ENCODE data around the gene DOC2A.

The DOC2A gene

DNA sequence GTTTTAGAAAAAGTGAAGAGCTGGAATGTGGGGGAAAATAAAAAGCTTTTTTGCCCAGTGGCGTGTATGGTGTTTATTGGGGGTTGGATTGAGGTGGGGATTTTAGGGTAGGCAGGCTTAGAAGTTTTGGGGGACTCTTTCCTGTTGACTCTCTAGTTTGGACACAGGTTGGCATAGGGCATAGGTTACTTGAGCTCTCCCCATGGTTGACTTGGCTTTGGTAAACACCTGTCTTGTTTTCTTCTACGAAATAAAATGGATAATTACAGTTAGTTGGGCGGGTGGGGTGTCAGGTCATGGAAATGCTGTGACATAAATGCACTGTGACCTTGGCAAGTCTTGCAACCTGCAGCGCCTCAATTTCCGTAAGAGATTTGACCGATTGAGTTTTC, 37.8 kb downstream of the DOC2A start:
- H3K9ac ChIP-seq = no peak overlapping the region
- H3K27me3 ChIP-seq (ENCODE audit: control insufficient read depth, insufficient read depth, low read length) = no peaks in the 10 kb centered on the region
- H3K4me3 ChIP-seq (ENCODE audit: low read depth, low read length) = peak overlapping the region; percentile 36
- peaks cover 18% of the 10 kb centered on the region for H3K79me2 ChIP-seq
- H3K4me1 ChIP-seq = peaks cover 13% of the 10 kb centered on the region
- H3K9me3 ChIP-seq (ENCODE audit: control insufficient read depth, low read length) = no peaks in the 10 kb centered on the region
- H3K36me3 ChIP-seq (ENCODE audit: control insufficient read depth, insufficient read depth, low read length) = no peaks in the 10 kb centered on the region
- TF ChIP-seq, protein P1, sequence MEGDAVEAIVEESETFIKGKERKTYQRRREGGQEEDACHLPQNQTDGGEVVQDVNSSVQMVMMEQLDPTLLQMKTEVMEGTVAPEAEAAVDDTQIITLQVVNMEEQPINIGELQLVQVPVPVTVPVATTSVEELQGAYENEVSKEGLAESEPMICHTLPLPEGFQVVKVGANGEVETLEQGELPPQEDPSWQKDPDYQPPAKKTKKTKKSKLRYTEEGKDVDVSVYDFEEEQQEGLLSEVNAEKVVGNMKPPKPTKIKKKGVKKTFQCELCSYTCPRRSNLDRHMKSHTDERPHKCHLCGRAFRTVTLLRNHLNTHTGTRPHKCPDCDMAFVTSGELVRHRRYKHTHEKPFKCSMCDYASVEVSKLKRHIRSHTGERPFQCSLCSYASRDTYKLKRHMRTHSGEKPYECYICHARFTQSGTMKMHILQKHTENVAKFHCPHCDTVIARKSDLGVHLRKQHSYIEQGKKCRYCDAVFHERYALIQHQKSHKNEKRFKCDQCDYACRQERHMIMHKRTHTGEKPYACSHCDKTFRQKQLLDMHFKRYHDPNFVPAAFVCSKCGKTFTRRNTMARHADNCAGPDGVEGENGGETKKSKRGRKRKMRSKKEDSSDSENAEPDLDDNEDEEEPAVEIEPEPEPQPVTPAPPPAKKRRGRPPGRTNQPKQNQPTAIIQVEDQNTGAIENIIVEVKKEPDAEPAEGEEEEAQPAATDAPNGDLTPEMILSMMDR (IDR thresholded peaks at IDR 0.05) = no peak
- peak overlapping the region; percentile 78 for H2AFZ ChIP-seq
- H3K27ac ChIP-seq = peak overlapping the region; percentile 76
- H3K4me2 ChIP-seq (ENCODE audit: low read length) = peak overlapping the region; percentile 47

GRCh38 chr16:29972500-29972899, 38.3 kb downstream of the DOC2A start:
- no peaks in the 10 kb centered on the region for H3K36me3 ChIP-seq (ENCODE audit: control insufficient read depth, insufficient read depth, low read length)
- TF ChIP-seq, protein P1 (IDR thresholded peaks at IDR 0.05) = no peak
- peaks cover 13% of the 10 kb centered on the region for H3K4me1 ChIP-seq
- peaks cover 18% of the 10 kb centered on the region for H3K79me2 ChIP-seq
- H3K4me3 ChIP-seq (ENCODE audit: low read depth, low read length) = no peak overlapping the region
- H2AFZ ChIP-seq = no peak overlapping the region
- peak overlapping the region; percentile 76 for H3K27ac ChIP-seq
- no peaks in the 10 kb centered on the region for H3K9me3 ChIP-seq (ENCODE audit: control insufficient read depth, low read length)
- no peaks in the 10 kb centered on the region for H3K27me3 ChIP-seq (ENCODE audit: control insufficient read depth, insufficient read depth, low read length)
- no peak overlapping the region for H3K9ac ChIP-seq
- no peak overlapping the region for H3K4me2 ChIP-seq (ENCODE audit: low read length)

DNA sequence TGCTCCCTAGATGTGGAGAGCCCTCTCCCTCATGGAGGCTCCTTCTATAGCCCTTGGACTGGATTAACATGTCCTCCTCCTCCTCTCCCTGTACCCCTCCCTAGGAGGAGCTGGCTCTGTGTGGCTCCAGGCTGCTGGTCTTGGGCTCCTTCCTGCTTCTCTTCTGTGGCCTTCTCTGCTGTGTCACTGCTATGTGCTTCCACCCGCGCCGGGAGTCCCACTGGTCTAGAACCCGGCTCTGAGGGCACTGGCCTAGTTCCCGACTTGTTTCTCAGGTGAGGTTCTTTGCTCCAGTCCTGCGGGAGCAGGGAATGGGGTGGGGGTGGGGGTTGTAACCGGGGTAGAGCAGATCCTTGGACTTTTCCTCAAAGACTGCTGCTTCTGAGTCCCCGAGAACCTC, 39.5 kb downstream of the DOC2A start:
- Histone ChIP-seq H3K9ac (no peak overlapping the region), H3K4me2 (ENCODE audit: low read length) (no peak overlapping the region), H3K9me3 (ENCODE audit: control insufficient read depth, low read length) (no peaks in the 10 kb centered on the region), H3K4me1 (peaks cover 13% of the 10 kb centered on the region), H3K79me2 (peaks cover 18% of the 10 kb centered on the region), H3K36me3 (ENCODE audit: control insufficient read depth, insufficient read depth, low read length) (no peaks in the 10 kb centered on the region), H3K4me3 (ENCODE audit: low read depth, low read length) (no peak overlapping the region), H2AFZ (no peak overlapping the region), H3K27ac (no peak overlapping the region), H3K27me3 (ENCODE audit: control insufficient read depth, insufficient read depth, low read length) (no peaks in the 10 kb centered on the region)
- TF ChIP-seq, protein P1 (IDR thresholded peaks at IDR 0.05) = no peak

DNA sequence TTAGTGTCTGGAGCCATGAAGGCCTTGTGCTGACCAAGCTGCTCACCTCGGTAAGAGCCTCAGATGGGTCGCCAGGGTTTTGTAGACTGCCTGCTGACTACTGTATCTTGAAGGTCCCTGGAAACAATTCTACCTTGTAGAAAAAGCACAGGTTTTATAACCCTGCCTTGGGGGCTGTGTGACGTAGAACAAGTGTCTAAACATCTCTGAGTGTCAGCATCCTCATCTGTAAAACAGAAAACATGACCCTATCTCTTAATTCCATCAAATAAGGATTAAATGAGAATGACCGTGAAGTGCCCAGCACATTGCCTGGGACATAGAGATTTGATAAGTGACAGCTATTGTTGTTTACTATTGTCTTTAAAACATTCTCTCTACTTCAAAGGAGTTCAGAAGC, 42.6 kb downstream of the DOC2A start:
- H3K36me3 ChIP-seq (ENCODE audit: control insufficient read depth, insufficient read depth, low read length) = no peaks in the 10 kb centered on the region
- H3K79me2 ChIP-seq = no peaks in the 10 kb centered on the region
- H3K4me1 ChIP-seq = no peaks in the 10 kb centered on the region
- no peak overlapping the region for H3K9ac ChIP-seq
- H3K27ac ChIP-seq = no peak overlapping the region
- no peak overlapping the region for H3K4me3 ChIP-seq (ENCODE audit: low read depth, low read length)
- no peaks in the 10 kb centered on the region for H3K27me3 ChIP-seq (ENCODE audit: control insufficient read depth, insufficient read depth, low read length)
- TF ChIP-seq, protein P1 (IDR thresholded peaks at IDR 0.05) = no peak
- H2AFZ ChIP-seq = no peak overlapping the region
- no peaks in the 10 kb centered on the region for H3K9me3 ChIP-seq (ENCODE audit: control insufficient read depth, low read length)
- H3K4me2 ChIP-seq (ENCODE audit: low read length) = no peak overlapping the region

DNA sequence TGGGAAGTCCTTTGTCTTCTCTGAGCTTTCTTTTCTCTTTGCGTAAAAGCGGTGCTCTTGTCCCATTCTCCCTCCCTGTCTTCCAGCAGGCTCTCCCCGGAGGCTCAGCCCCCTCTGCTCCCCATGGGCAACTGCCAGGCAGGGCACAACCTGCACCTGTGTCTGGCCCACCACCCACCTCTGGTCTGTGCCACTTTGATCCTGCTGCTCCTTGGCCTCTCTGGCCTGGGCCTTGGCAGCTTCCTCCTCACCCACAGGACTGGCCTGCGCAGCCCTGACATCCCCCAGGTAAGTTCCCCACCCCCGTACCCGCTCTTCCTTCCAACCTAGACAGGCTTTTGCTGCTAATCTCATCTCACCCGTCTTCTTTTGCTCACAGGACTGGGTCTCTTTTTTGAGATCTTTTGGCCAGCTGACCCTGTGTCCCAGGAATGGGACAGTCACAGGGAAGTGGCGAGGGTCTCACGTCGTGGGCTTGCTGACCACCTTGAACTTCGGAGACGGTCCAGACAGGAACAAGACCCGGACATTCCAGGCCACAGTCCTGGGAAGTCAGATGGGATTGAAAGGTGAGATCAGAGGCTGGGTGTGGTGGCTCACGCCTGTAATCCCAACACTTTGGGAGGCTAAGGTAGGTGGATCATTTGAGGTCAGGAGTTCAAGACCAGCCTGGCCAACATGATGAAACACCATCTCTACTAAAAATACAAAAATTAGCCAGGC, 47.6 kb downstream of the DOC2A start:
- Histone ChIP-seq H3K4me3 (ENCODE audit: low read depth, low read length) (no peak overlapping the region), H3K27ac (peak overlapping the region; percentile 76), H3K4me1 (peaks cover 5% of the 10 kb centered on the region), H3K79me2 (no peaks in the 10 kb centered on the region), H3K9me3 (ENCODE audit: control insufficient read depth, low read length) (no peaks in the 10 kb centered on the region), H3K36me3 (ENCODE audit: control insufficient read depth, insufficient read depth, low read length) (no peaks in the 10 kb centered on the region), H3K4me2 (ENCODE audit: low read length) (no peak overlapping the region), H3K27me3 (ENCODE audit: control insufficient read depth, insufficient read depth, low read length) (no peaks in the 10 kb centered on the region), H2AFZ (peak overlapping the region; percentile 100), H3K9ac (no peak overlapping the region)
- TF ChIP-seq, protein P1 (IDR thresholded peaks at IDR 0.05) = no peak
